ENCODE data around the gene CD86.

The CD86 gene

GRCh38 chr3:122101646-122102045 lies 46.5 kb downstream of the CD86 start:
- Histone ChIP-seq H3K27ac (ENCODE audit: low read depth, low read length) (no peak overlapping the region), H3K27me3 (ENCODE audit: control insufficient read depth in 1 of 2, insufficient read depth in 2 of 2, low read length in 2 of 2) (no peaks in the 10 kb centered on the region)

GRCh38 chr3:122102191-122102935 lies 47.2 kb downstream of the CD86 start:
- Histone ChIP-seq H3K9ac (ENCODE audit: low read depth in 1 of 2, low read length in 2 of 2) (no peak overlapping the region), H3K9me3 (ENCODE audit: control insufficient read depth in 1 of 2, low read length in 2 of 2) (no peaks in the 10 kb centered on the region), H3K27me3 (ENCODE audit: control insufficient read depth in 1 of 2, insufficient read depth in 2 of 2, low read length in 2 of 2) (no peaks in the 10 kb centered on the region), H3K27ac (ENCODE audit: low read depth, low read length) (no peak overlapping the region), H3K36me3 (ENCODE audit: control insufficient read depth in 1 of 2, insufficient read depth in 2 of 2, low read length in 2 of 2) (no peaks in the 10 kb centered on the region), H3K4me1 (ENCODE audit: control insufficient read depth in 1 of 2, insufficient read depth in 2 of 2, low read length in 2 of 2) (peaks cover 0 to 12% of the 10 kb centered on the region in 2 donors), H3K4me3 (ENCODE audit: low read depth in 1 of 2, low read length in 2 of 2) (no peak overlapping the region)

More at GRCh38 chr3:122101646-122102045, 46.5 kb downstream of the CD86 start:
- Histone ChIP-seq H3K9ac (ENCODE audit: low read depth in 1 of 2, low read length in 2 of 2) (no peak overlapping the region), H3K4me1 (ENCODE audit: control insufficient read depth in 1 of 2, insufficient read depth in 2 of 2, low read length in 2 of 2) (peaks cover 0 to 12% of the 10 kb centered on the region in 2 donors), H3K4me3 (ENCODE audit: low read depth in 1 of 2, low read length in 2 of 2) (no peak overlapping the region), H3K36me3 (ENCODE audit: control insufficient read depth in 1 of 2, insufficient read depth in 2 of 2, low read length in 2 of 2) (no peaks in the 10 kb centered on the region), H3K9me3 (ENCODE audit: control insufficient read depth in 1 of 2, low read length in 2 of 2) (no peaks in the 10 kb centered on the region)

DNA sequence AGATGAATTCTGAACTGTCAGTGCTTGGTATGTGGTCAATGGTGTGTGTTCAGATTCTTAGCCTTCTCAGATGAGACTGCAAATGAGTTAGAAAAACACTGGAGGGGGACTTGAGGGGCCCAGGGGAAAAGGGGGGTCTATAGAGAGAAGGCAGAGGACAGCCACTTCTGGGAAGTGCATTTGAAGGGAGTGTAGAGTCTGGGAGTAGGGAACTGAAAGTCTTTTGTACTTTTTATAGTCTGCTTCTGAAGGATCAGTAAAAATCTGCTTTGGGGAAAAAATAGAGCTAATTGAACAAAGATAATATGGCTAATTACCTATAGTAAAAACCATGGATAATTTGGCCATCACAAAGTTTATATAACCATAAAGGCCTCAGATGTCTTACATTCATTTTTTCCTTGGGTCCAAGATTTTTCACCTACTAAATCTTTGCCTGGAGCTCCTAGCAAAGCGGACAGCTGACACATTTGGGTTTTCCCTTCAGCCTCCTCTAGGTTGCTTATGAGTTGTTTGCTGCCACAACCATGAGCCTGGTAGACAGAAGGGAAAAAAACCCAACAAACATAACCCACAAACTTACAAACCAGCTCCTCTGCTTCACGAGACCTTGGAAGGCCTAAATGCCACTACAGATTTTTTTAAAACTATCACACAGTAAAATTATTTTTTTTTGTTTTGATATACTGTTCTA lies 48.8 kb downstream of the CD86 start:
- Histone ChIP-seq H3K9me3 (ENCODE audit: control insufficient read depth in 1 of 2, low read length in 2 of 2) (no peaks in the 10 kb centered on the region), H3K36me3 (ENCODE audit: control insufficient read depth in 1 of 2, insufficient read depth in 2 of 2, low read length in 2 of 2) (no peaks in the 10 kb centered on the region), H3K4me3 (ENCODE audit: low read depth in 1 of 2, low read length in 2 of 2) (no peak overlapping the region), H3K27me3 (ENCODE audit: control insufficient read depth in 1 of 2, insufficient read depth in 2 of 2, low read length in 2 of 2) (no peaks in the 10 kb centered on the region), H3K9ac (ENCODE audit: low read depth in 1 of 2, low read length in 2 of 2) (no peak overlapping the region), H3K4me1 (ENCODE audit: control insufficient read depth in 1 of 2, insufficient read depth in 2 of 2, low read length in 2 of 2) (peaks cover 0 to 9% of the 10 kb centered on the region in 2 donors), H3K27ac (ENCODE audit: low read depth, low read length) (no peak overlapping the region)

DNA sequence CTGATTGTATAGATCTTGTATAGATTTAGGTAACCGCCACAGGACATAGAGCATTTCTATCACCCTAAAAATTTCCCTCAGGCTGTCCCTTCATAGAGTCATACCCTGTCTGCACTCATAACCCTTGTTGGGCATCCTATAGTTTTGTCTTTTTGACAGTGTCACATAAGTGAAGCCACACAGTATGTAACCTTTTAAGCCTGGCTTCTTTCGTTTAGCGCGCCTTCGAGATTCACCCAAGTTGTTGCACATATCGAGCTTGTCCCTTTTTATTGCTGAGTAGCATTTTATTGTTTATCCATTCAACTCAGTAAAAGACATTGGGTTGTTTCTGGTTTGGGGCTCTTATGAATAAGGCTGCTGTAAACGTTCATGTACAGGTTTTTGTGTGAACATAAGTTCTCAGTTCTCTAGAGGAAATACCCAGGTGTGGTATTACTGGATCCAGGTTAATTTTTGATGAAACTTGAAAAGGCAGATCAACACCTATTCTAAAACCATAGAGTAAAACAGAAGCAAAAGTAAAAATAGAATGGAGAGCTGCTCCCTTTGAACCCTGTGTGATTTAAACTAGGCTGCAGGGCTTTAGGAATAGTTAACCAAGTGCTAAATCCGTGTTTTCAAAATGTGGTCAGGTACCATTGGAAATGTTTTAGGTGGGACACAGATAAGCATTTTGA lies 49.5 kb downstream of the CD86 start:
- Histone ChIP-seq H3K36me3 (ENCODE audit: control insufficient read depth in 1 of 2, insufficient read depth in 2 of 2, low read length in 2 of 2) (no peaks in the 10 kb centered on the region), H3K9me3 (ENCODE audit: control insufficient read depth in 1 of 2, low read length in 2 of 2) (no peaks in the 10 kb centered on the region), H3K9ac (ENCODE audit: low read depth in 1 of 2, low read length in 2 of 2) (no peak overlapping the region), H3K27me3 (ENCODE audit: control insufficient read depth in 1 of 2, insufficient read depth in 2 of 2, low read length in 2 of 2) (no peaks in the 10 kb centered on the region), H3K4me1 (ENCODE audit: control insufficient read depth in 1 of 2, insufficient read depth in 2 of 2, low read length in 2 of 2) (peaks cover 0 to 4% of the 10 kb centered on the region in 2 donors), H3K4me3 (ENCODE audit: low read depth in 1 of 2, low read length in 2 of 2) (no peak overlapping the region), H3K27ac (ENCODE audit: low read depth, low read length) (no peak overlapping the region)

- no peak overlapping the region for H3K4me3 ChIP-seq (ENCODE audit: low read depth in 1 of 2, low read length in 2 of 2)
- H3K9ac ChIP-seq (ENCODE audit: low read depth in 1 of 2, low read length in 2 of 2) = no peak overlapping the region
These were observed 50.5 kb downstream of the CD86 start for GRCh38 chr3:122105626-122106025.

GRCh38 chr3:122107171-122107570 lies 52.0 kb downstream of the CD86 start:
- Histone ChIP-seq H3K4me1 (ENCODE audit: control insufficient read depth in 1 of 2, insufficient read depth in 2 of 2, low read length in 2 of 2) (no peaks in the 10 kb centered on the region), H3K27ac (ENCODE audit: low read depth, low read length) (no peak overlapping the region), H3K27me3 (ENCODE audit: control insufficient read depth in 1 of 2, insufficient read depth in 2 of 2, low read length in 2 of 2) (no peaks in the 10 kb centered on the region), H3K9ac (ENCODE audit: low read depth in 1 of 2, low read length in 2 of 2) (no peak overlapping the region), H3K9me3 (ENCODE audit: control insufficient read depth in 1 of 2, low read length in 2 of 2) (no peaks in the 10 kb centered on the region), H3K4me3 (ENCODE audit: low read depth in 1 of 2, low read length in 2 of 2) (no peak overlapping the region), H3K36me3 (ENCODE audit: control insufficient read depth in 1 of 2, insufficient read depth in 2 of 2, low read length in 2 of 2) (no peaks in the 10 kb centered on the region)

More at GRCh38 chr3:122105626-122106025, 50.5 kb downstream of the CD86 start:
- H3K36me3 ChIP-seq (ENCODE audit: control insufficient read depth in 1 of 2, insufficient read depth in 2 of 2, low read length in 2 of 2) = no peaks in the 10 kb centered on the region
- H3K27me3 ChIP-seq (ENCODE audit: control insufficient read depth in 1 of 2, insufficient read depth in 2 of 2, low read length in 2 of 2) = no peaks in the 10 kb centered on the region
- H3K4me1 ChIP-seq (ENCODE audit: control insufficient read depth in 1 of 2, insufficient read depth in 2 of 2, low read length in 2 of 2) = peaks cover 0 to 4% of the 10 kb centered on the region in 2 donors
- H3K27ac ChIP-seq (ENCODE audit: low read depth, low read length) = no peak overlapping the region
- H3K9me3 ChIP-seq (ENCODE audit: control insufficient read depth in 1 of 2, low read length in 2 of 2) = no peaks in the 10 kb centered on the region

DNA sequence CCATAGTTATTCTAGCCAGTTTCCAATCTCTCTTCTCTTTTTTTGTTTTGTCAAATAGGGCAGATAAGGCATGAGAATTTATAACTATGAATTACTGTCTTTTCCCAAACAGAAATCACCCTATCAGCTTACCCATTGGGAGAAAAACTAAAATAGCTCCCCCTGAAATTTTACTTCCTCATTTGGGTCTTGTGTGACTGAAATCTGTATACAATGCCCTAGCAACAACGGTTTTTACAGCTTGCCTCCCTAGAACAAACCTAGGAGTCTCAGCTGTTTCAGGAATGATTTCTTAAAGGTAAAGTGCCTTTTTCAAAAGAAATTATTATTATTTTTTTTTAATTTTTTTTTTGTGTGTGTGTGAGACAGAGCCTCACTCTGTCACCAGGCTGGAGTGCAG lies 56.8 kb downstream of the CD86 start:
- Histone ChIP-seq H3K27me3 (ENCODE audit: control insufficient read depth in 1 of 2, insufficient read depth in 2 of 2, low read length in 2 of 2) (no peaks in the 10 kb centered on the region), H3K9me3 (ENCODE audit: control insufficient read depth in 1 of 2, low read length in 2 of 2) (no peaks in the 10 kb centered on the region), H3K9ac (ENCODE audit: low read depth in 1 of 2, low read length in 2 of 2) (no peak overlapping the region), H3K4me3 (ENCODE audit: low read depth in 1 of 2, low read length in 2 of 2) (no peak overlapping the region), H3K27ac (ENCODE audit: low read depth, low read length) (no peak overlapping the region), H3K4me1 (ENCODE audit: control insufficient read depth in 1 of 2, insufficient read depth in 2 of 2, low read length in 2 of 2) (no peaks in the 10 kb centered on the region), H3K36me3 (ENCODE audit: control insufficient read depth in 1 of 2, insufficient read depth in 2 of 2, low read length in 2 of 2) (no peaks in the 10 kb centered on the region)

DNA sequence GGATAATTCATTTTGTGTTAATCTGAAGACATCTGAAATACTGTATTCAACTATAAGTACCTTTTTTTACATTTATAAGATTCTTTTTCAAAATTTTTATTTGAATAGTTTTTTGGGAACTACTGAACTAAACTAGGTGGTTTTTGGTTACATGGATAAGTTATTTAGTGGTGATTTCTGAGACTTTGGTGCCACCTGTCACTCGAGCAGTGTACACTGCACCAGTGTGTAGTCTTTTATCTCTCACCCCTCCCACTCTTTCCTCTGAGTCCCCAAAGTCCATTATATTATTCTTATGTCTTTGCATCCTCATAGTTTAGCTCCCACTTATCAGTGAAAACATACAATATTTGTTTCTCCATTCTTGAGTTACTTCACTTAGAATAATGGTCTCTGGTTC lies 57.6 kb downstream of the CD86 start:
- Histone ChIP-seq H3K36me3 (ENCODE audit: control insufficient read depth in 1 of 2, insufficient read depth in 2 of 2, low read length in 2 of 2) (no peaks in the 10 kb centered on the region), H3K27ac (ENCODE audit: low read depth, low read length) (no peak overlapping the region), H3K4me1 (ENCODE audit: control insufficient read depth in 1 of 2, insufficient read depth in 2 of 2, low read length in 2 of 2) (no peaks in the 10 kb centered on the region), H3K27me3 (ENCODE audit: control insufficient read depth in 1 of 2, insufficient read depth in 2 of 2, low read length in 2 of 2) (no peaks in the 10 kb centered on the region), H3K9me3 (ENCODE audit: control insufficient read depth in 1 of 2, low read length in 2 of 2) (no peaks in the 10 kb centered on the region), H3K9ac (ENCODE audit: low read depth in 1 of 2, low read length in 2 of 2) (no peak overlapping the region), H3K4me3 (ENCODE audit: low read depth in 1 of 2, low read length in 2 of 2) (no peak overlapping the region)

DNA sequence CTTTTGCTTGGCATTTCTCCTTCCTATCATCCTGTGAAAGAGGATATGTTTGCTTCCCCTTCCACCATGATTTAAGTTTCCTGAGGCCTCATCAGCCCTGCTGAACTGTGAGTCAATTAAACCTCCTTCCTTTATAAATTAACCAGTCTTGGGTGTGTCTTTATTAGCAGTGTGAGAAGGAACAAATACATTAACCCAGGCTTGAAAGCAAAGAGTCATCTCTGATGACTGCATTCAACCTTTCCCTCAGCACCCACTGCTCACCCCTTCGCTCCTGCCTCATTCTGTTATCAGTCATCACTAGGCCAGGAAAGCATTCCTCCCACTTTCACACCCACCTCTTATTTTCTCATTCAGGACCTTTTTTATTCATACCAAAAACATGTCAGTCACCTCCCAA lies 68.7 kb downstream of the CD86 start:
- Histone ChIP-seq H3K36me3 (ENCODE audit: control insufficient read depth in 1 of 2, insufficient read depth in 2 of 2, low read length in 2 of 2) (no peaks in the 10 kb centered on the region), H3K9me3 (ENCODE audit: control insufficient read depth in 1 of 2, low read length in 2 of 2) (peaks cover 0 to 5% of the 10 kb centered on the region in 2 donors), H3K4me1 (ENCODE audit: control insufficient read depth in 1 of 2, insufficient read depth in 2 of 2, low read length in 2 of 2) (no peaks in the 10 kb centered on the region), H3K4me3 (ENCODE audit: low read depth in 1 of 2, low read length in 2 of 2) (no peak overlapping the region), H3K27me3 (ENCODE audit: control insufficient read depth in 1 of 2, insufficient read depth in 2 of 2, low read length in 2 of 2) (no peaks in the 10 kb centered on the region), H3K27ac (ENCODE audit: low read depth, low read length) (no peak overlapping the region), H3K9ac (ENCODE audit: low read depth in 1 of 2, low read length in 2 of 2) (no peak overlapping the region)

DNA sequence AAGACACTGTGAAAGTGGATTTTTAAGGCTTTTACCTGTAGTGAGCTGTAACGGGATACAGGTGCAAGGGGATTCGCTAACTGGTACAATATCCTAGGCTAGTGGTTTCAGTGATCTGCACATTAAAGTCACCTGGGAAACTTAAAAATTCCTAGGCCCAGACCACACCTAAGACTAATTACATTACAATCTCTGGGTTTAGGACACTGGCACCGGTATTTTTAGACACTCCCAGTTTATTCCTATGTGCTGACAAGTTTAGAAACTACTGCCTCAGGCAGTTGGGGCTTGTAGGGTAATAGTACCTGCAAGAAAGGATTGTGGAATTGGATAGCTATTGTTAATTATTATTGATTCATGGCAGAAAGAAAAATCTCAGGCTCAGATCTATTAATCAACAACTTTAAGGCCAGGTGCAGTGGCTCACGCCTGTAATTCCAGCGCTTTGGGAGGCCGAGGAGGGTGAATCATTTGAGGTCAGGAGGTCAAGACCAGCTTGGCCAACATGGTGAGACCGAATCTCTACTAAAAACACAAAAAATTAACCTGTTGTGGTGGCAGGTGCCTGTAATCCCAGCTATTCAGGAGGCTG lies 77.9 kb downstream of the CD86 start:
- Histone ChIP-seq H3K36me3 (ENCODE audit: control insufficient read depth in 1 of 2, insufficient read depth in 2 of 2, low read length in 2 of 2) (no peaks in the 10 kb centered on the region), H3K4me3 (ENCODE audit: low read depth in 1 of 2, low read length in 2 of 2) (no peak overlapping the region), H3K27ac (ENCODE audit: low read depth, low read length) (no peak overlapping the region), H3K27me3 (ENCODE audit: control insufficient read depth in 1 of 2, insufficient read depth in 2 of 2, low read length in 2 of 2) (no peaks in the 10 kb centered on the region), H3K9ac (ENCODE audit: low read depth in 1 of 2, low read length in 2 of 2) (no peak overlapping the region), H3K9me3 (ENCODE audit: control insufficient read depth in 1 of 2, low read length in 2 of 2) (no peaks in the 10 kb centered on the region), H3K4me1 (ENCODE audit: control insufficient read depth in 1 of 2, insufficient read depth in 2 of 2, low read length in 2 of 2) (no peaks in the 10 kb centered on the region)

Data from duodenal mucosa (tissue), 2 donors.